ENCODE results near the gene GAB3. TPM values are rescaled to one million over a fixed set of nuclear protein-coding genes. Genes with fewer than 3 reads are reported as not detected.

The GAB3 gene
- total RNA-seq, 1 experiment from 2014 or later: 0.69 TPM

DNA sequence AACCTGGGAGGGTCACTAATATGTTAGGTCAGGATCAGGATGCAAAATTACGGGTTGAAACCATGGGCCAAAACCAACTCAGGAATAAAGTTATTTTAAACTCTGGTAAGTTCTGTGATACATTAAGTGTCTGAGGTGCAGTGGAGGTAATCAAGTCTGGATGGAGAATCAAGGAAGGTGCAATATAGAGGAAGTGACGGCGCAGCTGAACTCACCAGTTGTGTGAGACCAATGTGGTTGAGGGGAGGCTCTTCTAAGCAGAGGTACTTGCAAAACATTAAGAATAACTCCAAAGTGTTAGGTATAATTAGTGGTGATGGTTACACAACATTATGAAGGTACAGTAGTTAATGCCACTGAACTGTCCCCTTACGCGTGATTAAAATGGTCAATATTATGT lies 19.7 kb downstream of the GAB3 start:
- H3K9me2 ChIP-seq (ENCODE audit: insufficient read depth): no peaks in the 10 kb centered on the region
- TF ChIP-seq, protein P1, sequence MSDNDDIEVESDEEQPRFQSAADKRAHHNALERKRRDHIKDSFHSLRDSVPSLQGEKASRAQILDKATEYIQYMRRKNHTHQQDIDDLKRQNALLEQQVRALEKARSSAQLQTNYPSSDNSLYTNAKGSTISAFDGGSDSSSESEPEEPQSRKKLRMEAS (IDR thresholded peaks at IDR 0.05): no peak
- TF ChIP-seq YY1 (IDR thresholded peaks at IDR 0.05; ENCODE audit: extremely low read depth, insufficient replicate concordance, low read depth, low read length) (no peak), ELF1 (IDR thresholded peaks at IDR 0.05; ENCODE audit: borderline replicate concordance, low read depth) (no peak), CEBPB (IDR thresholded peaks at IDR 0.05; ENCODE audit: low read depth) (no peak), ZNF274 (IDR thresholded peaks at IDR 0.05; ENCODE audit: low read depth, low read length) (no peak)
- TF ChIP-seq, protein P2, sequence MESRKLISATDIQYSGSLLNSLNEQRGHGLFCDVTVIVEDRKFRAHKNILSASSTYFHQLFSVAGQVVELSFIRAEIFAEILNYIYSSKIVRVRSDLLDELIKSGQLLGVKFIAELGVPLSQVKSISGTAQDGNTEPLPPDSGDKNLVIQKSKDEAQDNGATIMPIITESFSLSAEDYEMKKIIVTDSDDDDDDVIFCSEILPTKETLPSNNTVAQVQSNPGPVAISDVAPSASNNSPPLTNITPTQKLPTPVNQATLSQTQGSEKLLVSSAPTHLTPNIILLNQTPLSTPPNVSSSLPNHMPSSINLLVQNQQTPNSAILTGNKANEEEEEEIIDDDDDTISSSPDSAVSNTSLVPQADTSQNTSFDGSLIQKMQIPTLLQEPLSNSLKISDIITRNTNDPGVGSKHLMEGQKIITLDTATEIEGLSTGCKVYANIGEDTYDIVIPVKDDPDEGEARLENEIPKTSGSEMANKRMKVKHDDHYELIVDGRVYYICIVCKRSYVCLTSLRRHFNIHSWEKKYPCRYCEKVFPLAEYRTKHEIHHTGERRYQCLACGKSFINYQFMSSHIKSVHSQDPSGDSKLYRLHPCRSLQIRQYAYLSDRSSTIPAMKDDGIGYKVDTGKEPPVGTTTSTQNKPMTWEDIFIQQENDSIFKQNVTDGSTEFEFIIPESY (IDR thresholded peaks at IDR 0.05; ENCODE audit: extremely low read depth, insufficient replicate concordance, low read length): no peak
- CTCF ChIA-PET: no interaction called here
- no peaks in the 10 kb centered on the region for H3K9me3 ChIP-seq (ENCODE audit: control insufficient read depth in 1 of 2, insufficient read depth in 1 of 2, low read depth in 1 of 2, low read length in 2 of 2)
- H3K4me3 ChIP-seq (replicated peaks in 1 of 2; ENCODE audit: low read depth in 1 of 2, low read length in 2 of 2): no peak overlapping the region
- H3K27ac ChIP-seq (ENCODE audit: low read depth, low read length): no peak overlapping the region
- H3K4me1 ChIP-seq (ENCODE audit: control insufficient read depth in 1 of 2, insufficient read depth in 2 of 2, low read length in 2 of 2): no peaks in the 10 kb centered on the region
- DNase-seq (ENCODE audit: low read depth, low spot score) (no peak), ATAC-seq (no peak)
- RAD21 ChIA-PET (ENCODE audit: low non-redundant PET in 1 of 2, low total read pairs in 2 of 2, uncharacterized antibody in 2 of 2, unreplicated experiment in 2 of 2): no interaction called here
- no peaks in the 10 kb centered on the region for H3K27me3 ChIP-seq (ENCODE audit: insufficient read depth, low read length)
- POLR2A ChIA-PET: no interaction called here
- H3K79me2 ChIP-seq (ENCODE audit: insufficient read depth, low read length): no peaks in the 10 kb centered on the region
- intact Hi-C loops (cut with micrococcal nuclease): no loop called here
- H3K9ac ChIP-seq (ENCODE audit: low read length): no peak overlapping the region
- H4K20me1 ChIP-seq (ENCODE audit: insufficient read depth): no peaks in the 10 kb centered on the region
- BruUV-seq (replicated peaks): no TSS peak
- H3K4me2 ChIP-seq (ENCODE audit: low read length): no peak overlapping the region
- no peak overlapping the region for H2AFZ ChIP-seq (ENCODE audit: low read depth, low read length, poor library complexity, severe bottlenecking)
- no peaks in the 10 kb centered on the region for H3K36me3 ChIP-seq (ENCODE audit: control insufficient read depth in 1 of 2, insufficient read depth in 2 of 2, low read length in 2 of 2)

DNA sequence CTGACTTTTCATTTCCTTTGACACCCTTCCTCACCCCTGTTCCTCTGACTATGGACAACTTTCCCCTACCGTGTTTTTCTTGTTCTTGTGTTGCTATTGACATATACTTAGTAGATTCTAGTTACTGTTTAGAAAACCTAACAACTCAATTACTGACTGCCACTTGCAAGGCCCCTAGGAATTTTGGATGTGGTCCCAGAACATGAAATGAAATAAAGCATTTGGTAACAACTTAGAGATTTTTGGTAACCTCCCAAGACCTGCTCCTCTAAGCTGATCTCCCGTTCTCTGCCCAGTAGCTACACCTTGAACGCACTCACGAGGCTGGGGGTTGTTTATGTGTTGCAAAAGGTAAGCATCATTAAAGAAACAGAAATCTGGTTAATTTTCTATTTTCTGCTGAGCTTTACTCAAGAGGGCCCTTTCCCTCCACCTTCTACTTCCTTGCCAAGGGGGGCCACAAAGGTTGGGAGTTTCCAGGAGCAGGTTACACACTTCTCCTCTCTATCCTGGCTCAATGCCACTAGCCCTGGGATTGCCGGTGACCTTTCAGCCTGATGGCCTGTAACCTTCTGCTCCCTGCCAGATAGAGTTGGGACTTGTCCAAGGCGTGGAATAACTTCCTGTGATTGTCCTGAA lies 20.5 kb downstream of the GAB3 start:
- intact Hi-C loops (cut with micrococcal nuclease): no loop called here
- ChIA-PET RAD21 (ENCODE audit: low non-redundant PET in 1 of 2, low total read pairs in 2 of 2, uncharacterized antibody in 2 of 2, unreplicated experiment in 2 of 2) (no interaction called here), CTCF (no interaction called here), POLR2A (no interaction called here)
- ATAC-seq: no peak
- Histone ChIP-seq H3K4me3 (replicated peaks in 1 of 2; ENCODE audit: low read depth in 1 of 2, low read length in 2 of 2) (no peak overlapping the region), H2AFZ (ENCODE audit: low read depth, low read length, poor library complexity, severe bottlenecking) (no peak overlapping the region), H4K20me1 (ENCODE audit: insufficient read depth) (no peaks in the 10 kb centered on the region), H3K9me3 (ENCODE audit: control insufficient read depth in 1 of 2, insufficient read depth in 1 of 2, low read depth in 1 of 2, low read length in 2 of 2) (no peaks in the 10 kb centered on the region), H3K27me3 (ENCODE audit: insufficient read depth, low read length) (no peaks in the 10 kb centered on the region), H3K9ac (ENCODE audit: low read length) (no peak overlapping the region), H3K4me1 (ENCODE audit: control insufficient read depth in 1 of 2, insufficient read depth in 2 of 2, low read length in 2 of 2) (no peaks in the 10 kb centered on the region), H3K9me2 (ENCODE audit: insufficient read depth) (no peaks in the 10 kb centered on the region), H3K4me2 (ENCODE audit: low read length) (no peak overlapping the region), H3K27ac (ENCODE audit: low read depth, low read length) (no peak overlapping the region), H3K36me3 (ENCODE audit: control insufficient read depth in 1 of 2, insufficient read depth in 2 of 2, low read length in 2 of 2) (no peaks in the 10 kb centered on the region), H3K79me2 (ENCODE audit: insufficient read depth, low read length) (no peaks in the 10 kb centered on the region)
- no peak for DNase-seq (ENCODE audit: low read depth, low spot score)
- BruUV-seq (replicated peaks): no TSS peak
- TF ChIP-seq YY1 (IDR thresholded peaks at IDR 0.05; ENCODE audit: extremely low read depth, insufficient replicate concordance, low read depth, low read length) (no peak), EGR1 (IDR thresholded peaks at IDR 0.05; ENCODE audit: low read depth) (no peak), SP1 (IDR thresholded peaks at IDR 0.05; ENCODE audit: low read depth) (no peak), CEBPB (IDR thresholded peaks at IDR 0.05; ENCODE audit: low read depth) (no peak), ELF1 (IDR thresholded peaks at IDR 0.05; ENCODE audit: borderline replicate concordance, low read depth) (no peak), EZH2phosphoT487 (IDR thresholded peaks at IDR 0.05; ENCODE audit: borderline replicate concordance) (no peak), RAD21 (IDR thresholded peaks at IDR 0.05; ENCODE audit: low read depth) (no peak), SIN3A (IDR thresholded peaks at IDR 0.05; ENCODE audit: low read depth) (no peak), JUND (IDR thresholded peaks at IDR 0.05) (no peak), ZNF274 (IDR thresholded peaks at IDR 0.05; ENCODE audit: low read depth, low read length) (no peak), ZFX (IDR thresholded peaks at IDR 0.05) (no peak), TCF7L2 (IDR thresholded peaks at IDR 0.05; ENCODE audit: borderline replicate concordance, extremely low read depth, insufficient read depth, insufficient read length) (no peak)
- TF ChIP-seq, protein P3, sequence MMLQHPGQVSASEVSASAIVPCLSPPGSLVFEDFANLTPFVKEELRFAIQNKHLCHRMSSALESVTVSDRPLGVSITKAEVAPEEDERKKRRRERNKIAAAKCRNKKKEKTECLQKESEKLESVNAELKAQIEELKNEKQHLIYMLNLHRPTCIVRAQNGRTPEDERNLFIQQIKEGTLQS (IDR thresholded peaks at IDR 0.05): no peak

Measured in HCT116 (cell line).